GM12878 (cell line): ENCODE data around the gene TMEM25. TPM values are rescaled to one million over a fixed set of nuclear protein-coding genes. Genes with fewer than 3 reads are reported as not detected.

ENCODE experiments used
- ATAC-seq: fragments of 200-7000 bp; cut with Tn5 transposase; 3 replicates; pipeline ENCODE4 v1.9.1; 2020; ENCODE audit warnings: mild to moderate bottlenecking, moderate library complexity
- BruUV-seq: library from RNA; stranded (reverse); fragments of 400-500 nt; replicated peaks from 2 replicates; lab custom pipeline; 2021; lab: Mats Ljungman, UMichigan
- CTCF ChIA-PET: fragments of 300-600 bp; sonication (Branson Sonifier 250); formaldehyde crosslinking; extraction: SDS; loops from one replicate; lab custom pipeline; 2021; ENCODE audit warnings: inconsistent platforms; lab: Yijun Ruan, JAX
- POLR2A ChIA-PET: fragments of 350-600 bp; formaldehyde crosslinking; extraction: SDS; loops from one replicate; lab custom pipeline; 2021; ENCODE audit warnings: inconsistent platforms; lab: Charles Lee
- RAD21 ChIA-PET: fragments of 300-600 bp; sonication (Branson Sonifier 250); formaldehyde crosslinking; loops from one replicate; lab custom pipeline; 2023; ENCODE audit warnings: antibody characterized with exemption; ENCODE audit not compliant: unreplicated experiment; lab: Charles Lee
- SMC1A ChIA-PET: fragments of 300-600 bp; sonication (Branson Sonifier 250); formaldehyde crosslinking; loops from one replicate; lab custom pipeline; 2023; ENCODE audit not compliant: unreplicated experiment, uncharacterized antibody; lab: Charles Lee
- DNase-seq: peaks from one replicate; pipeline ENCODE4 v3.0.0-alpha.2; 2011; ENCODE audit warnings: low read depth, low spot score
- FAIRE-seq: peaks from 3 replicates; lab custom pipeline; 2011; peaks lifted over from hg19 to GRCh38; lab: Jason Lieb, UNC
- H2AFZ ChIP-seq: 2 replicates; pipeline ENCODE4 v1.6.0; 2011; ENCODE audit warnings: low read depth, low read length, control low read depth; ENCODE audit not compliant: control insufficient read depth
- H3K27ac ChIP-seq: 2 replicates; pipeline ENCODE4 v1.5.1; 2011; ENCODE audit warnings: control low read depth; ENCODE audit not compliant: control insufficient read depth, insufficient read depth
- H3K27me3 ChIP-seq, 2 experiments: replicated peaks in 1 of 2; 2 replicates each; pipeline versions ENCODE4 v1.6.0 to v1.6.1; 2011; ENCODE audit warnings: low read length in 1 of 2; ENCODE audit not compliant: control insufficient read depth in 2 of 2, insufficient read depth in 2 of 2
- H3K36me3 ChIP-seq, 2 experiments: 2 replicates each; pipeline ENCODE4 v1.5.1; 2011; ENCODE audit warnings: low read length in 1 of 2; ENCODE audit not compliant: control insufficient read depth in 2 of 2, insufficient read depth in 2 of 2
- H3K4me1 ChIP-seq: 2 replicates; pipeline ENCODE4 v1.6.1; 2011; ENCODE audit warnings: mild to moderate bottlenecking, low read length, moderate library complexity, mixed read lengths; ENCODE audit not compliant: control insufficient read depth, insufficient read depth
- H3K4me2 ChIP-seq: 2 replicates; pipeline ENCODE4 v1.6.0; 2011; ENCODE audit warnings: control low read depth; ENCODE audit not compliant: control insufficient read depth, insufficient read depth
- H3K4me3 ChIP-seq: fragments of 200-600 bp; sonication (generic); 2 replicates; pipeline ENCODE4 v1.5.1; 2016
- H3K79me2 ChIP-seq: 2 replicates; pipeline ENCODE4 v1.6.0; 2011; ENCODE audit warnings: low read length; ENCODE audit not compliant: control insufficient read depth, insufficient read depth
- H3K9ac ChIP-seq: 2 replicates; pipeline ENCODE4 v1.8.0; 2011; ENCODE audit warnings: low read length, control low read depth, mixed read lengths; ENCODE audit not compliant: control insufficient read depth, insufficient read depth
- H3K9me3 ChIP-seq: replicated peaks from 3 replicates; pipeline ENCODE4 v1.5.1; 2011; ENCODE audit warnings: mild to moderate bottlenecking, low read length; ENCODE audit not compliant: control insufficient read depth, insufficient read depth
- H4K20me1 ChIP-seq: 2 replicates; pipeline ENCODE4 v1.6.0; 2011; ENCODE audit not compliant: control insufficient read depth, insufficient read depth
- CHD4 ChIP-seq: fragments of 200-600 bp; sonication (generic); IDR thresholded peaks from 2 replicates; pipeline ENCODE4 v1.6.1; 2016; ENCODE audit warnings: mild to moderate bottlenecking
- DPF2 ChIP-seq: fragments of 450-650 bp; IDR thresholded peaks from 2 replicates; pipeline ENCODE4 v1.6.1; 2017; ENCODE audit warnings: mild to moderate bottlenecking
- ELK1 ChIP-seq: IDR thresholded peaks from 2 replicates; pipeline ENCODE4 v1.6.1; 2012; ENCODE audit warnings: low read depth, low read length, improper control_type of control experiment
- MLLT1 ChIP-seq: fragments of 450-650 bp; IDR thresholded peaks from 2 replicates; pipeline ENCODE4 v1.6.1; 2016; ENCODE audit warnings: mild to moderate bottlenecking
- NR2F1 ChIP-seq: fragments of 450-650 bp; conservative IDR thresholded peaks from 2 replicates; pipeline ENCODE4 v1.6.1; 2017; ENCODE audit warnings: mild to moderate bottlenecking
- RAD21 ChIP-seq: IDR thresholded peaks from 2 replicates; pipeline ENCODE4 v1.6.1; 2011; ENCODE audit warnings: mild to moderate bottlenecking, low read depth, low read length, moderate library complexity; ENCODE audit not compliant: insufficient read depth
- SKIL ChIP-seq: fragments of 450-650 bp; IDR thresholded peaks from 2 replicates; pipeline ENCODE4 v1.6.1; 2017; ENCODE audit warnings: mild to moderate bottlenecking, low read depth, inconsistent platforms; ENCODE audit not compliant: poor library complexity, severe bottlenecking
- SUZ12 ChIP-seq: fragments of 200-600 bp; sonication (generic); IDR thresholded peaks from one replicate; pipeline ENCODE4 v1.6.1; 2018; ENCODE audit warnings: antibody characterized with exemption, mild to moderate bottlenecking; ENCODE audit not compliant: unreplicated experiment
- TCF12 ChIP-seq: IDR thresholded peaks from 2 replicates; pipeline ENCODE4 v1.6.1; 2011; ENCODE audit warnings: low read depth, mild to moderate bottlenecking, low read length
- ZNF622 ChIP-seq: fragments of 450-650 bp; IDR thresholded peaks from 2 replicates; pipeline ENCODE4 v1.6.1; 2017; ENCODE audit warnings: mild to moderate bottlenecking, inconsistent platforms
- WGBS: methylation state at CpG from one replicate; pipeline ENCODE4 v1.1.6; 2016; ENCODE audit warnings: low lambda C conversion rate; ENCODE audit not compliant: insufficient replicate concordance, insufficient coverage; ENCODE audit errors: missing lambda C conversion rate; 5-methylcytosine and 5-hydroxymethylcytosine counted together
- in situ Hi-C: fragments of 300-500 bp; cut with MboI; formaldehyde crosslinking; loops from 9 replicates; pipeline ENCODE4 v1.14.3; 2018; ENCODE audit warnings: mixed read lengths
- intact Hi-C: fragments of 100-400 bp; cut with micrococcal nuclease; formaldehyde crosslinking; loops from one replicate; pipeline ENCODE4 v1.14.2; 2022; ENCODE audit not compliant: unreplicated experiment
- polyA plus RNA-seq, 11 experiments: library from polyadenylated mRNA; depleted of rRNA in 4 of 11; unstranded in 6 of 11; stranded (reverse) in 5 of 11; fragments of >200 nt; fragmentation: Nextera tagmentation in 4 of 11; fragmentation: Illumina TruSeq in 1 of 11; extraction: Ambion mirVana in 4 of 11; extraction: Trizol in 1 of 11; gene quantifications; 1 replicate in 1 of 11; 2 replicates in 10 of 11; pipeline versions ENCODE4 v1.2.1 to v1.2.3, GENCODE V29; 2011 to 2016; ENCODE audit warnings: inconsistent platforms in 2 of 11, missing spikeins in 2 of 11, low read depth in 1 of 11
- total RNA-seq, 4 experiments: library from RNA; depleted of rRNA in 3 of 4; stranded (reverse); fragments of >200 nt in 3 of 4; fragmentation: Illumina TruSeq in 1 of 4; extraction: Trizol in 1 of 4; gene quantifications; 2 replicates each; pipeline versions ENCODE4 v1.2.1 to v1.2.3, GENCODE V29; 2013 to 2021

Gene TMEM25
- total and polyA plus RNA-seq, 10 of the 15 experiments (the other 5 are each of a cell fraction or from before 2014, with no cell fraction given): 1.4 to 13.9 (median 7.8) TPM

GRCh38 chr11:118552341-118552740, 21.3 kb downstream of the TMEM25 start:
- RAD21 ChIA-PET: no interaction called here
- Histone ChIP-seq H3K9ac (no peak overlapping the region), H4K20me1 (no peaks in the 10 kb centered on the region), H3K4me2 (no peak overlapping the region), H3K36me3 (peaks cover 0 to 4% of the 10 kb centered on the region in 2 experiments; a peak in 2 of 4 replicates), H3K27ac (no peak overlapping the region), H3K4me1 (no peaks in the 10 kb centered on the region), H2AFZ (no peak overlapping the region), H3K9me3 (no peaks in the 10 kb centered on the region), H3K79me2 (no peaks in the 10 kb centered on the region), H3K27me3 (no peaks in the 10 kb centered on the region), H3K4me3 (no peak overlapping the region)
- CTCF ChIA-PET: interaction anchor here (0.6 kb wide), 1 partner anchor 10 kb away, joined by 3 read pairs; no protein-coding TSS in a partner anchor
- SMC1A ChIA-PET: interaction anchor here (1.0 kb wide), 1 partner anchor 15 kb away, joined by 3 read pairs; no protein-coding TSS in a partner anchor
- intact Hi-C loops: no loop called here
- no peak for FAIRE-seq
- POLR2A ChIA-PET: interaction anchor here (0.6 kb wide), 1 partner anchor 19 kb away, joined by 3 read pairs; no protein-coding TSS in a partner anchor
- in situ Hi-C loops: no loop called here
- WGBS: 58% methylated on average over 4 of the region's 4 CpGs
- DNase-seq: no peak
- TF ChIP-seq DPF2 (no peak), SKIL (no peak), NR2F1 (no peak), SUZ12 (no peak), MLLT1 (no peak), ZNF622 (no peak), CHD4 (no peak), ELK1 (no peak), TCF12 (no peak), RAD21 (no peak)
- no TSS peak for BruUV-seq
- ATAC-seq: no peak
